Upper lobe of left lung (tissue), 4 donors: ENCODE data around the gene GDI1.

Experiments
- CTCF ChIP-seq, 6 experiments: fragments of 450-650 bp in 4 of 6; fragments of 200-600 bp in 2 of 6; sonication (generic) in 2 of 6; IDR thresholded peaks; one replicate each; pipeline ENCODE4 v1.5.1; 2016 to 2019; ENCODE audit warnings: antibody characterized with exemption in 6 of 6
- EP300 ChIP-seq, 4 donors: sonication (generic); formaldehyde crosslinking; IDR thresholded peaks; one replicate each; pipeline ENCODE4 v1.5.1; 2017; ENCODE audit warnings: antibody characterized with exemption in 4 of 4, control low read depth in 2 of 4
- POLR2A ChIP-seq, 4 donors: fragments of 450-650 bp; IDR thresholded peaks; one replicate each; pipeline ENCODE4 v1.5.1; 2016 to 2017; ENCODE audit warnings: antibody characterized with exemption in 4 of 4, mild to moderate bottlenecking in 2 of 4
- POLR2AphosphoS5 ChIP-seq, 2 donors: sonication (generic); formaldehyde crosslinking; IDR thresholded peaks; one replicate each; pipeline ENCODE4 v1.5.1; 2017; ENCODE audit warnings: antibody characterized with exemption in 2 of 2

DNA sequence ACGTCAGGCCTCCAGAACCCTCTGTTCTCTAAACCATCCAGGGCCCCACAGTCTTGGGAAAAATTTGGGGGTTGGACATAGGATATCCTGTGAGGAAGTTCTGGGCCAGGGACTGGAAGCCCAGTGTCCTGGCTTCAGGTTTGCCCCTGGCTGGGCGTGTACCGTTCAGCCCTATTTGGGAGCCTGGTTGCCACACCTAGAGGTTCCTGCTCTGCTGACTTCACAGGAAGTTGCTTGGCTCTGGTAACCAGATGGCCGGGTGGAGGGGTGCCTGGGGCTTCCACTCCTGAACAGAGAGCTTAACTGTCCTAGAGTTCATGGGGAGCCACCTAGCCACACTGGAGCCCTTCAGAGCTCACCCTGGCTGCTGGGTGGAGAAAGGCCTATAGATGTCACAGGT, 24.5 kb upstream of the GDI1 start:
- TF ChIP-seq POLR2AphosphoS5 (IDR thresholded peaks at IDR 0.05) = peak; percentile 13 to 20
- TF ChIP-seq CTCF (IDR thresholded peaks at IDR 0.05) = no peak
- no peak for TF ChIP-seq POLR2A (IDR thresholded peaks at IDR 0.05)
- no peak for TF ChIP-seq EP300 (IDR thresholded peaks at IDR 0.05)
